Gastrocnemius medialis (tissue), 4 donors: ENCODE results near the gene CCT6A.

Experiments used
- POLR2A ChIP-seq, 2 donors: fragments of 450-650 bp; IDR thresholded peaks; one replicate each; pipeline ENCODE4 v1.6.1; 2017; ENCODE audit warnings: antibody characterized with exemption in 2 of 2, mild to moderate bottlenecking in 2 of 2, moderate library complexity in 2 of 2
- TF ChIP-seq, protein P1 (sequence below), 5 experiments: fragments of 450-650 bp in 3 of 5; fragments of 200-600 bp in 2 of 5; sonication (generic) in 2 of 5; IDR thresholded peaks in 4 of 5; conservative IDR thresholded peaks in 1 of 5; 1 replicate in 4 of 5; 2 replicates in 1 of 5; pipeline ENCODE4 v1.5.1; 2016 to 2019; ENCODE audit warnings: antibody characterized with exemption in 5 of 5, mild to moderate bottlenecking in 3 of 5, moderate library complexity in 3 of 5

GRCh38 chr7:56007167-56007652, 44.4 kb upstream of the CCT6A start:
- TF ChIP-seq, protein P1, sequence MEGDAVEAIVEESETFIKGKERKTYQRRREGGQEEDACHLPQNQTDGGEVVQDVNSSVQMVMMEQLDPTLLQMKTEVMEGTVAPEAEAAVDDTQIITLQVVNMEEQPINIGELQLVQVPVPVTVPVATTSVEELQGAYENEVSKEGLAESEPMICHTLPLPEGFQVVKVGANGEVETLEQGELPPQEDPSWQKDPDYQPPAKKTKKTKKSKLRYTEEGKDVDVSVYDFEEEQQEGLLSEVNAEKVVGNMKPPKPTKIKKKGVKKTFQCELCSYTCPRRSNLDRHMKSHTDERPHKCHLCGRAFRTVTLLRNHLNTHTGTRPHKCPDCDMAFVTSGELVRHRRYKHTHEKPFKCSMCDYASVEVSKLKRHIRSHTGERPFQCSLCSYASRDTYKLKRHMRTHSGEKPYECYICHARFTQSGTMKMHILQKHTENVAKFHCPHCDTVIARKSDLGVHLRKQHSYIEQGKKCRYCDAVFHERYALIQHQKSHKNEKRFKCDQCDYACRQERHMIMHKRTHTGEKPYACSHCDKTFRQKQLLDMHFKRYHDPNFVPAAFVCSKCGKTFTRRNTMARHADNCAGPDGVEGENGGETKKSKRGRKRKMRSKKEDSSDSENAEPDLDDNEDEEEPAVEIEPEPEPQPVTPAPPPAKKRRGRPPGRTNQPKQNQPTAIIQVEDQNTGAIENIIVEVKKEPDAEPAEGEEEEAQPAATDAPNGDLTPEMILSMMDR (IDR thresholded peaks at IDR 0.05 in 4 of 5, conservative IDR thresholded peaks at IDR 0.05 in 1 of 5) = no peak
- no peak for TF ChIP-seq POLR2A (IDR thresholded peaks at IDR 0.05)
